Uterus (tissue), 4 donors: ENCODE measurements around the gene SKOR1. TPM values are rescaled to one million over a fixed set of nuclear protein-coding genes. Genes with fewer than 3 reads are reported as not detected.

Experiments
- DNase-seq, 2 donors: peaks; one replicate each; pipeline ENCODE4 v3.0.0-alpha.2; 2019 to 2020
- H3K27ac ChIP-seq, 2 donors: fragments of 200-600 bp; sonication (generic); 1 replicate in 1 of 2; 2 replicates in 1 of 2; pipeline ENCODE4 v1.5.1; 2016 to 2018
- H3K27me3 ChIP-seq, 2 donors: fragments of 200-600 bp; sonication (generic); one replicate each; pipeline ENCODE4 v1.5.1; 2018 to 2019; ENCODE audit warnings: control low read depth in 1 of 2
- H3K36me3 ChIP-seq, 2 donors: fragments of 200-600 bp; sonication (generic); one replicate each; pipeline ENCODE4 v1.5.1; 2019; ENCODE audit warnings: control low read depth in 1 of 2
- H3K4me1 ChIP-seq, 2 donors: fragments of 200-600 bp; sonication (generic); one replicate each; pipeline ENCODE4 v1.5.1; 2018 to 2019; ENCODE audit warnings: control low read depth in 1 of 2
- H3K4me3 ChIP-seq, 2 donors: fragments of 200-600 bp; sonication (generic); 1 replicate in 1 of 2; 2 replicates in 1 of 2; pipeline ENCODE4 v1.5.1; 2018 to 2019; ENCODE audit warnings: mild to moderate bottlenecking in 1 of 2
- H3K9me3 ChIP-seq, 2 donors: fragments of 200-600 bp; sonication (generic); one replicate each; pipeline ENCODE4 v1.5.1; 2019; ENCODE audit warnings: control low read depth in 1 of 2
- CTCF ChIP-seq, 4 experiments: fragments of 200-600 bp in 2 of 4; fragments of 450-650 bp in 2 of 4; sonication (generic) in 2 of 4; IDR thresholded peaks; one replicate each; pipeline ENCODE4 v1.5.1; 2016 to 2019; ENCODE audit warnings: antibody characterized with exemption in 4 of 4, mild to moderate bottlenecking in 2 of 4, moderate library complexity in 1 of 4
- POLR2A ChIP-seq, 2 donors: fragments of 450-650 bp; IDR thresholded peaks; one replicate each; pipeline ENCODE4 v1.6.1; 2016; ENCODE audit warnings: antibody characterized with exemption in 2 of 2, mild to moderate bottlenecking in 1 of 2, moderate library complexity in 1 of 2
- intact Hi-C: fragments of 100-400 bp; cut with DNase I; formaldehyde crosslinking; loops from one replicate; pipeline ENCODE4 v1.15.1; 2023; ENCODE audit warnings: low total_unique reads
- total RNA-seq, 4 donors: library from RNA; depleted of rRNA in 3 of 4; stranded (reverse); fragments of >200 nt in 3 of 4; gene quantifications; one replicate each; pipeline versions ENCODE4 v1.1.0 to v1.2.4, GENCODE V29; 2014 to 2023
- donor health status: DM: yes; HTN: yes; CAD: no.

SKOR1 gene
- total RNA-seq, 4 donors from 2014 or later, result 0.35 to 1.7 (median 0.77) TPM; not detected in 1

GRCh38 chr15:67785431-67785830 lies 39.9 kb upstream of the SKOR1 start:
- no peak overlapping the region for H3K4me3 ChIP-seq
- TF ChIP-seq CTCF (IDR thresholded peaks at IDR 0.05) (no peak), POLR2A (IDR thresholded peaks at IDR 0.05) (no peak)
- intact Hi-C loops, result no loop called here
- no peak overlapping the region for H3K27ac ChIP-seq
- no peaks in the 10 kb centered on the region for H3K27me3 ChIP-seq
- no peaks in the 10 kb centered on the region for H3K36me3 ChIP-seq
- no peaks in the 10 kb centered on the region for H3K4me1 ChIP-seq
- no peaks in the 10 kb centered on the region for H3K9me3 ChIP-seq
- DNase-seq, result no peak

GRCh38 chr15:67786646-67787045 lies 38.7 kb upstream of the SKOR1 start:
- Histone ChIP-seq H3K27ac (no peak overlapping the region), H3K9me3 (no peaks in the 10 kb centered on the region), H3K36me3 (no peaks in the 10 kb centered on the region), H3K4me1 (no peaks in the 10 kb centered on the region), H3K4me3 (no peak overlapping the region), H3K27me3 (no peaks in the 10 kb centered on the region)
- DNase-seq, result no peak
- intact Hi-C loops, result no loop called here
- TF ChIP-seq CTCF (IDR thresholded peaks at IDR 0.05), result no peak
- TF ChIP-seq POLR2A (IDR thresholded peaks at IDR 0.05), result no peak

- intact Hi-C loops, result no loop called here
- Histone ChIP-seq H3K4me3 (no peak overlapping the region), H3K4me1 (no peaks in the 10 kb centered on the region), H3K9me3 (no peaks in the 10 kb centered on the region), H3K27me3 (no peaks in the 10 kb centered on the region), H3K27ac (no peak overlapping the region), H3K36me3 (no peaks in the 10 kb centered on the region)
- no peak for TF ChIP-seq CTCF (IDR thresholded peaks at IDR 0.05)
- TF ChIP-seq POLR2A (IDR thresholded peaks at IDR 0.05), result no peak
- no peak for DNase-seq
These were observed 36.3 kb upstream of the SKOR1 start for GRCh38 chr15:67788986-67789385.

GRCh38 chr15:67790610-67791319 lies 34.5 kb upstream of the SKOR1 start:
- TF ChIP-seq POLR2A (IDR thresholded peaks at IDR 0.05), result no peak
- no peaks in the 10 kb centered on the region for H3K27me3 ChIP-seq
- intact Hi-C loops, result no loop called here
- no peak overlapping the region for H3K27ac ChIP-seq
- H3K9me3 ChIP-seq, result no peaks in the 10 kb centered on the region
- no peak overlapping the region for H3K4me3 ChIP-seq
- no peak for DNase-seq
- H3K4me1 ChIP-seq, result no peaks in the 10 kb centered on the region
- no peaks in the 10 kb centered on the region for H3K36me3 ChIP-seq

GRCh38 chr15:67792250-67792942 lies 32.9 kb upstream of the SKOR1 start:
- no peaks in the 10 kb centered on the region for H3K4me1 ChIP-seq
- TF ChIP-seq CTCF (IDR thresholded peaks at IDR 0.05) (no peak), POLR2A (IDR thresholded peaks at IDR 0.05) (no peak)
- no peak for DNase-seq
- H3K9me3 ChIP-seq, result no peaks in the 10 kb centered on the region
- H3K4me3 ChIP-seq, result no peak overlapping the region
- H3K27me3 ChIP-seq, result no peaks in the 10 kb centered on the region
- H3K27ac ChIP-seq, result no peak overlapping the region
- intact Hi-C loops, result no loop called here
- no peaks in the 10 kb centered on the region for H3K36me3 ChIP-seq
